ENCODE measurements around the gene ZNF787.

- TF ChIP-seq POLR2A (IDR thresholded peaks at IDR 0.05) (no peak), CTCF (IDR thresholded peaks at IDR 0.05) (no peak), EP300 (IDR thresholded peaks at IDR 0.05) (no peak)
Measured at GRCh38 chr19:56094449-56094848, 26.6 kb downstream of the ZNF787 start.

Data from ovary (tissue), 3 donors.